DMS153 treated with DMSO at 0.1 percent for 48 hours (cell line): ENCODE data around the gene EXOSC1.
"Not testable (repeated sequence)": the region's sequence is repeated elsewhere in the genome, so short reads cannot be mapped to it uniquely, and the experiment has no call there.

ENCODE experiments used
- DNase-seq: peaks from one replicate; lab custom pipeline; 2025; ENCODE audit not compliant: unreplicated experiment; lab: John Stamatoyannopoulos, UW

The EXOSC1 gene

DNA sequence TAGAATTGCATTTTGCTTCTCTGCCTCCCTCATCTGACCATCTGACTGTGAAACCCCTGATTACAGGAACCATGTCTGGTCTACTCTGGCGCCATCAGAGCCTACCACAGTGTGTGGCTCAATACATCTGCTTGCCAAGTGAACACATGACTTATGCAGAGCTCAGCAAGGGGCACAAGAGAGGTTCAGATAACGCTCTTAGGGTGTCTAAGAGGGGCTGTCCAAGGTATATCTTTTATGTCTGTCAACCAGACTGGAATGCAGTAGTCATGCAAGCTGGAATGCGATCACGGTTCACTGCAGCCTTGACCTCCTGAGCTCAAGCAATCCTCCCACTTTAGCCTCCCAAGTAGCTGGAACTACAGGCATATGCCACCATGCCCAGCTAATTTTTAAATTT lies 34.4 kb downstream of the EXOSC1 start:
- DNase-seq = no peak

GRCh38 chr10:97408496-97408992 lies 37.3 kb downstream of the EXOSC1 start:
- DNase-seq = no peak

DNA sequence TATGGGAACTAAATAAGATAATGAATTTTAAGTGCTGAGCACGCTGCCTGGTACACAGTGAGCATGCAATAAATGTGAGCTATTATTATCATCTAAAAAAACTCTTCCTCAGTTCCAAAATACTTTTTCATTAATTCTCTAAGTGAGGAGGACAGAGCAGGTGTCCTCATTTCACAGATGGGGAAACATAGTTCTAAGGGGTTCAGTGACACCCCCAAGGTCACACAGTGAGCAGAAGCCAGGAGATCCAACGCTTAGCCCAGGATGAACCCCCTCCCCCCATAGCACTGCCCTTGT lies 37.9 kb downstream of the EXOSC1 start:
- no peak for DNase-seq

GRCh38 chr10:97407211-97407951 lies 38.4 kb downstream of the EXOSC1 start:
- DNase-seq = peak; percentile 79

DNA sequence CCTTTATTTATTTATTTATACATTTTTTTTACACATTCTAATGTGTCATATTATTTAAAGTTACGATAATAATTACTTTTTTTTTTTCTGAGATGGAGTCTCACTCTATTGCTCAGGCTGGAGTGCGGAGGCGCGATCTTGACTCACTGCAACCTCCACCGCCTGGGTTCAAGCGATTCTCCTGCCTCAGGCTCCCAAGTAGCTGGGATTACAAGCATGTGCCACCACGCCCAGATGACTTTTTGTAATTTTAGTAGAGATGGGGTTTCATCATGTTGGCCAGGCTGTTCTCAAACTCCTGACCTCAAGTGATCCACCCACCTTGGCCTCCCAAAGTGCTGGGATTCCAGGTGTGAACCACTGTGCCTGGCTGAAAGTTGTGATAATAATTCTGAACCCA lies 39.3 kb downstream of the EXOSC1 start:
- not testable (repeated sequence) for DNase-seq

DNA sequence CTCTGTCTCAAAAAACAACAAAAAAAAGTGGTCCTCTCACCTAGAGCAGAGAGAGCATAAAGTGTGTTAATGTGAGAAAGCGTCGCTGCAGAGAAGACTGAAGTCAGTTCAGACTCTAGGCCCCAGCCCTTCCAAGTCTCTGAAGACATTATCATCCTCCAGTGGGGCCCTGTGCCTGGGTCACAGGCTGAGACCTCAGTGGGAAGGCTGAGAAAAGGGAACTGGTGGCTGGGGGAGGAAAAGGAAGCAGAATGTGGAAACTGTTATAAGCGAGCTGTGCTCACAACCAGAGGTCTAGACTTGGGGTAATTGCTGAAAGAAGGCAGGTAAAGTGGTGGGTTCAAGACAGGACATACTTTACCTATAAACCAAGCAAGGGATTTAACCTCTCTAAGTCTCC lies 39.7 kb downstream of the EXOSC1 start:
- no peak for DNase-seq

DNA sequence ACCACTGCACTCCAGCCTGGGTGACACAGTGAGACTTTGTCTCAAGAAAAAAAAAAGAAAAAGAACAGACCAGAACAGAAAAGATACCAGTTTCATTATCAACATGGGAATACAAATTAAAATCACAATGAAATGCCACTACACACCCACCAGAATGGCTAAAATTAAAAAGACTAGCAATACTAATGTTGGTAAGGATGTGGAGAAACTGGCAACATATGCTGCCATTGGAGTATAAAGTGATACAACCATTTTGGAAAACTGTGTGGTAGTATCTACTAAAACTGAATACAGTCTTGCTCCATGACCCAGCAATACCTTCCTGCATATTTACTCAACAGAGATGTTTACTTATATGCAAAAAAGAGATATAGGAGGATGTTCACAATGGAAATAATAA lies 41.8 kb downstream of the EXOSC1 start:
- no peak for DNase-seq

GRCh38 chr10:97401455-97401919 lies 44.3 kb downstream of the EXOSC1 start:
- no peak for DNase-seq

DNA sequence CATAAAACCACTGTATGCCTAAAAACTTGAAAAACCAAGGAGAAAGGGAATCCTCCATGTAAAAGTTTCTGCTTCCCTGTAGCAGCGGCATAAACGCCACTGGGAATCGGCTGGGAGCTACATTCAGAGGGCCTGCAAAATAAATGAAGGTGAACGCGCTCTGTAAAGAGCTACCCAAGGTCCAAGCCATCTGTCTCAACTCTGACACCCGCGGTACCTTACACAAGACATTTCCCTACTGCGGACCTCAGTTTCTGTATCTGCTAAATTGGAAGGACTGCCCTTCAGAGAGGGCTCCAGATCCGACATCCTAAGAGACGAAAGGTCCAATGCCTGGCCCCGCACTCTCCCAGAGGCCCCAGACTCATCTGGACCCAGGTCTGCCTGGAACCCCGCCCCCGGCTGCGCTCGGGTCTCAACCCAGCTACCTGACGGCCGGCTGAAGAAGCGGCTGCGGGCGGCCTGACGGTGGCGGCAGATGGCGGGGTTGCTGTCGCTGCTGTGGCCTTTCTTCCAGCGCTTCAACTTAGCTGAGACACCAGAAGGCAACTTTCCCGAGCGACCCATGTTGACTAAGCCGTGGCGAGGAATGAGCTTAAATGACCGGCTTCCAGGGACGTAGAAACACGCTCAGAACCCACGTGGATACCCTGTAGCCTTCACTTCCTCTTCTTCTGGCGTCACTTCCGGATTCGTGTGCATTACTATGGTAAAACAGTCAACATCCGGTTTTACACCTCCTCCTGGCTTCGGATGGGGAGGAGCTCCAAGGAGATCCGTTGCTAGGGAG lies 44.9 kb downstream of the EXOSC1 start, which contains the start of gene RRP12:
Gene RRP12, minus strand, starts transcription at position 676 of the 790 bp plus-strand sequence. Its CDS starts 109 bp downstream, at position 567.
- DNase-seq = peak; percentile 86

DNA sequence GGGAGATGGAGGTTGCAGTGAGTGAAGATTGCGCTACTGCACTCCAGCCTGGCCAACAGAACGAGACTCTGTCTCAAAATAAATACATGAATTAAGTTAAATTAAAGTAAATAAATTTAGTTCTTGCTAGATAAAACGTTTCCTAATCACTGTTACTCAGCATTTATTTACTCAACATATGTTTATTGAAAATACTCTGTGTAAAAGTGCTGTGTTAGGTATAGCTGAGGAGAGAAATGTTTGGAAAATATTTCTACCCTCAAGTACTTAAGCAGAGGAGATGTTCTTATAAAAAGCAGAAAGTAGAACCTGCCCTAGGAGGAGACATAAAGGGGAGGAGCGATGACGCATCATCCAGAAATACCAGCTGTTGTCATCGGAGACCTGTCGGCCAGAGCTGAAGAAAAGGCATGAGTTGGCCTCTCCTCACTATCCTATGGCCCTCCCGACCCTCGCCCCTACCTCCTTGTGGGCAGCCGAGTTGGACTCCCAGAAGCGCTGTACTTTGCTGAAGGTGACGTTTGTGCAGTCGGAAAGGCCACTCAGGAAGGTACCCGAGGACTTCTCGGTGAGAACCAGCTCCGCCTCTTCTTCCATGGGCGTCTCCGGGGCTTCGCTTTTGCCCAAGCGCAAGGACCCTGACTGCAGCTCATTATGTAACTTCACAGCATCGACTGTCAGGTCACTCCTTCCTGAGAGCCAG lies 45.8 kb downstream of the EXOSC1 start:
- no peak for DNase-seq

GRCh38 chr10:97396056-97396455 lies 49.8 kb downstream of the EXOSC1 start:
- DNase-seq = no peak

GRCh38 chr10:97393034-97393573 lies 52.7 kb downstream of the EXOSC1 start:
- no peak for DNase-seq

DNA sequence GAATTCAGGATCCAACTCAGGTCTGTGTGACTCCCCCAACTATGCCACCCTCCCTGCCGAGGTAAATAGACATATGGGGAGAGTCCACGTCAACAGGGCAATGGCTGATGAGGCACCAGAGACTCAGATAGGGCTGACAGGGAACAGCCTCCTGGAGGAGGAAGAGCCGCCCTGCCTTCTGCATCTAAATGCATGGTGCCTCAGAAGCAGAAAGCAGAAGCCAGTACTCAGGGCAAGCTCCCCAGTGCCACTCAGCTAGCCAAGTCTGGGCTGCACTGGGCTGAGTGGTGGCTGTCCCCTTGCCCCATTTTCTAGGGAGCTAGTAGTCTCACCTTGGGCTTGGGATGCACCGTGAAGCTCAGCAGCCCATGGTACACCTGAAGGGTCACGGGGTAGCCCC lies 55.7 kb downstream of the EXOSC1 start:
- no peak for DNase-seq

GRCh38 chr10:97388152-97388551 lies 57.7 kb downstream of the EXOSC1 start:
- DNase-seq = no peak
